Activated CD8-positive, alpha-beta T cell treated with anti-CD3 and anti-CD28 coated beads for 36 hours (primary cell): ENCODE data around the gene EMC8. TPM values are rescaled to one million over a fixed set of nuclear protein-coding genes. Genes with fewer than 3 reads are reported as not detected.
A peak's percentile ranks its signal among the peaks of the same experiment; 100 is the strongest.

Source experiments
- ATAC-seq: fragments of 200-7000 bp; cut with Tn5 transposase; one replicate; pipeline ENCODE4 v1.10.0; 2021; ENCODE audit warnings: mild to moderate bottlenecking, moderate library complexity
- CTCF ChIA-PET: fragments of 350-600 bp; sonication (Branson Sonifier 250); formaldehyde crosslinking; loops from one replicate; lab custom pipeline; 2021; ENCODE audit warnings: antibody characterized with exemption; lab: Charles Lee
- POLR2A ChIA-PET: fragments of 350-600 bp; sonication (Branson Sonifier 250); formaldehyde crosslinking; loops from one replicate; lab custom pipeline; 2021; ENCODE audit warnings: antibody characterized with exemption; lab: Charles Lee
- DNase-seq: peaks from one replicate; pipeline ENCODE4 v3.0.0-alpha.2; 2020
- H3K27ac Mint-ChIP-seq: one replicate; pipeline ENCODE4 v1.8.0; 2021; ENCODE audit warnings: mild to moderate bottlenecking, mixed read lengths
- H3K27me3 Mint-ChIP-seq: one replicate; pipeline ENCODE4 v1.8.0; 2021; ENCODE audit warnings: mixed read lengths
- H3K36me3 Mint-ChIP-seq: one replicate; pipeline ENCODE4 v1.8.0; 2021; ENCODE audit warnings: low read depth, mixed read lengths
- H3K4me1 Mint-ChIP-seq: one replicate; pipeline ENCODE4 v1.8.0; 2021; ENCODE audit warnings: low read depth, mixed read lengths
- H3K4me3 Mint-ChIP-seq: one replicate; pipeline ENCODE4 v1.8.0; 2021; ENCODE audit warnings: mild to moderate bottlenecking, moderate library complexity, mixed read lengths
- H3K9me3 Mint-ChIP-seq: one replicate; pipeline ENCODE4 v1.8.0; 2021; ENCODE audit warnings: mixed read lengths
- intact Hi-C: fragments of 100-400 bp; cut with micrococcal nuclease; formaldehyde crosslinking; loops from one replicate; pipeline ENCODE4 v1.10.0; 2022
- total RNA-seq, 2 experiments: library from RNA; stranded (reverse); gene quantifications; one replicate each; pipeline ENCODE4 v1.2.3, GENCODE V29; 2021
- TF ChIP-seq, protein P1 (sequence below): fragments of 200-600 bp; IDR thresholded peaks from one replicate; pipeline ENCODE4 v1.8.0; 2022; ENCODE audit warnings: antibody characterized with exemption, mild to moderate bottlenecking

EMC8 gene
- total RNA-seq, 2 experiments from 2014 or later: 32.4 to 38.6 TPM

DNA sequence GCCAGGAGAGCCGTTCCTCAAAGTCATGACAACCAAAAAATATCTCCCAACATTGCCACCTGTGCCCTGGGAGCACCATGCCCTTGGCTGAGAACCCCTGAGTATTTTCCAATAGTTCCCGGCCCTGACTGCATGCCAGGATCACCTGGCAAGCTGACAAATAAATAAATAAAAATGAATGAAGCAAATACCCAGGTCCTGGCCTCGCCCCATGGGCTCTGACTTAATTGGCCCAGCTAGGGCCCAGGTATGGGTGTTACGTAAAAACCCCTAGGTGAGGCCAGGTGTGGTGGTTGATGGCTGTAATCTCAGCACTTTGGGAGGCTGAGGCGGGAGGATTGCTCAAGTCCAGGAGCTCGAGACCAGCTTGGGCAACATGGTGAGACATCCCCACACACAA, 45.8 kb downstream of the EMC8 start:
- ATAC-seq: no peak

DNA sequence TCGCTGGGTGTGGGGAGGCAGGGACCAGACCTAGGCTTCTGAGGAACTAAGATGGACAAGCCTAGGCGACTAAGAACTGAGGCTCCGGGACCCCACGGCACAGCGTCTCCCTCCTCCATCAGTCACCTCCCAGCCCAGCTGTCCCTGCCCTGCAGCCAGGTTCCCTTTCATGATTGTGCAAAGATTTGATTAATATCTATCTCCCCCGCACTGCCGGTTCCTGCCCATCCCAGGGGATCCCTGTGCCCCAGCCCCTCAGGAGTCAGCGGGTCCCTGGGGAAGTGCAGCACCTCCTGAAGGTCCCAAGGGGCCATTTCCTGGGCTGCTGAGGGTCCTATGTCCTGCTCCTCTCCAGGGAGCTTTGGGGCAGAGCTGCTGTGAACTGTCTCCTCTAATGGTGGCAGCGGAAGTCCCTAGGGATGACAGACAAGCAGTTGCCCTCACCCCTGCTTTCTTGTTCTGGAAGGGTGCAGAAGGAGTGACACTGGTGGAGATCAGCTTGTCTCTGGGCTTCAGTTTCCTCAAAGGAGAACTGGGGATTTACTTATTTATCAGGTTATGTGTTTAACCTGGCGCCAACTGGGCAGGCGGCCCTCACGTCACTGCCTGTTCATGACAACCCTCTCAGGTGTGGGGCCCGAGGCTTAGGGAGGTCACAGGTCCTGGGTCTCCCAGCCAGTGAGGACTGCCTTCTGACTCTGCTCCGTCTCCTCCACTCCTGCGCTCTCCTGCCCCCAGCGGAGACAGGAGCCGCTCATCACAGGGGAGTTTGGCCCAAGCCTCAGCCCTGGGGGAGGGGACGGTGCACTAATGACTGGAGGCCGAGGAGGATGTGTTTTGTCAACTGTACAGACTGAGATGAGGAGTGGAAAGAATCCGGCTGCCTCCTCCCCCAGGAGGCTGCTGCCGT, 46.6 kb downstream of the EMC8 start:
- intact Hi-C loops: no loop called here
- H3K36me3 Mint-ChIP-seq: no peaks in the 10 kb centered on the region
- no peak overlapping the region for H3K4me3 Mint-ChIP-seq
- H3K27me3 Mint-ChIP-seq: peaks cover 29% of the 10 kb centered on the region
- ChIA-PET CTCF (interaction anchor here (1.4 kb wide), 1 partner anchor 93 kb away, joined by 4 read pairs; no protein-coding TSS in a partner anchor), POLR2A (interaction anchor here (0.6 to 1.4 kb wide), 2 partner anchors 27 to 457 kb away, joined by 3 read pairs; no protein-coding TSS in a partner anchor)
- ATAC-seq (no peak), DNase-seq (no peak)
- no peaks in the 10 kb centered on the region for H3K9me3 Mint-ChIP-seq
- TF ChIP-seq, protein P1, sequence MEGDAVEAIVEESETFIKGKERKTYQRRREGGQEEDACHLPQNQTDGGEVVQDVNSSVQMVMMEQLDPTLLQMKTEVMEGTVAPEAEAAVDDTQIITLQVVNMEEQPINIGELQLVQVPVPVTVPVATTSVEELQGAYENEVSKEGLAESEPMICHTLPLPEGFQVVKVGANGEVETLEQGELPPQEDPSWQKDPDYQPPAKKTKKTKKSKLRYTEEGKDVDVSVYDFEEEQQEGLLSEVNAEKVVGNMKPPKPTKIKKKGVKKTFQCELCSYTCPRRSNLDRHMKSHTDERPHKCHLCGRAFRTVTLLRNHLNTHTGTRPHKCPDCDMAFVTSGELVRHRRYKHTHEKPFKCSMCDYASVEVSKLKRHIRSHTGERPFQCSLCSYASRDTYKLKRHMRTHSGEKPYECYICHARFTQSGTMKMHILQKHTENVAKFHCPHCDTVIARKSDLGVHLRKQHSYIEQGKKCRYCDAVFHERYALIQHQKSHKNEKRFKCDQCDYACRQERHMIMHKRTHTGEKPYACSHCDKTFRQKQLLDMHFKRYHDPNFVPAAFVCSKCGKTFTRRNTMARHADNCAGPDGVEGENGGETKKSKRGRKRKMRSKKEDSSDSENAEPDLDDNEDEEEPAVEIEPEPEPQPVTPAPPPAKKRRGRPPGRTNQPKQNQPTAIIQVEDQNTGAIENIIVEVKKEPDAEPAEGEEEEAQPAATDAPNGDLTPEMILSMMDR: no peak
- H3K4me1 Mint-ChIP-seq: peaks cover 20% of the 10 kb centered on the region
- no peak overlapping the region for H3K27ac Mint-ChIP-seq

More for the DNA sequence above, 45.8 kb downstream of the EMC8 start:
- POLR2A ChIA-PET: interaction anchor here (1.3 kb wide), 1 partner anchor 16 kb away, joined by 3 read pairs; no protein-coding TSS in a partner anchor
- no peak overlapping the region for H3K27ac Mint-ChIP-seq
- H3K27me3 Mint-ChIP-seq: peaks cover 31% of the 10 kb centered on the region
- intact Hi-C loops: no loop called here
- DNase-seq: no peak
- H3K9me3 Mint-ChIP-seq: no peaks in the 10 kb centered on the region
- H3K4me3 Mint-ChIP-seq: no peak overlapping the region
- CTCF ChIA-PET: interaction anchor here (1.4 kb wide), 1 partner anchor 94 kb away, joined by 4 read pairs; no protein-coding TSS in a partner anchor
- TF ChIP-seq, protein P1: no peak
- peaks cover 20% of the 10 kb centered on the region for H3K4me1 Mint-ChIP-seq
- H3K36me3 Mint-ChIP-seq: no peaks in the 10 kb centered on the region

DNA sequence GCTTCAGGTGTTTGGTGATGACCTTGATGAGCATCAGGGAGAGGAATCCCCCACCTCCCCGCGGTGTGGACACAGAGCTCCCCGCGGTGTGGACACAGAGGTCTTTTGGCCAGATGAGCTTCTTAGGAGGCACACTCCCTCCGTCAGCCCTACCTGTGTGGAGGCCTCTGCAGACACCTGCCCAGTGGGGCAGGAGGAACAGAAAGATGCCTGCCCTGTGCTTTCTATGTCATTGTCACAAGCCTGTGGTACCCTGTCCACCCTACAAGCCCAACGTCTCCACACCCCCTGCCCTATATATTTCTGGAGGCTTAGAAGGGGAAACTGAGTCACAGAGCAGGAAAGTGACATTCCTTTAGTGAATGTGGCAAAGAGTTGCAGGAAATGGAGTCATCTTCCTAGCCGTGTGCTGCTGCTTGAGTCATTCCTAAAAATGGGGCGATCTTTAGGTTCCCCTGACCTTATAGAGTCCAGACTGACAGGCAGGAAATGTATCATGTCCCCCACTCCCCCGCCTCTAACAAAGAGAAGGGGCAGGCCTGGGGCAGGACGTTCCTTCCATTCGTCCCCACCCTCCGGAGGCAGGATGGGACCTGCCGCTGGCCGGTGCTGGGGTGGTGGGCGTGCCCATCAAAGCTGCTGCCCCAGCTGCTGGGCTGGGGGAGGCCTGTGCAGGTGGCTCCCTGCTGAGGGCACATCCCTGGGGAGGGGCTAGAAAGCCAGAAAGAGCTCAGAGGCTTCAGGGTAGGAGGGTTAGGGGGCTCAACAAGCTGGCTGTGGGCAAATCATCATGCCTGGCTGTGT, 47.4 kb downstream of the EMC8 start:
- Mint-ChIP-seq H3K4me1 (peaks cover 19% of the 10 kb centered on the region), H3K27me3 (peaks cover 29% of the 10 kb centered on the region), H3K9me3 (no peaks in the 10 kb centered on the region), H3K4me3 (no peak overlapping the region), H3K27ac (no peak overlapping the region), H3K36me3 (no peaks in the 10 kb centered on the region)
- CTCF ChIA-PET: interaction anchor here (1.4 kb wide), 1 partner anchor 92 kb away, joined by 4 read pairs; no protein-coding TSS in a partner anchor
- TF ChIP-seq, protein P1: no peak
- ATAC-seq (peak; percentile 25), DNase-seq (no peak)
- POLR2A ChIA-PET: interaction anchor here (1.4 kb wide), 1 partner anchor 26 kb away, joined by 3 read pairs; no protein-coding TSS in a partner anchor
- intact Hi-C loops: no loop called here

DNA sequence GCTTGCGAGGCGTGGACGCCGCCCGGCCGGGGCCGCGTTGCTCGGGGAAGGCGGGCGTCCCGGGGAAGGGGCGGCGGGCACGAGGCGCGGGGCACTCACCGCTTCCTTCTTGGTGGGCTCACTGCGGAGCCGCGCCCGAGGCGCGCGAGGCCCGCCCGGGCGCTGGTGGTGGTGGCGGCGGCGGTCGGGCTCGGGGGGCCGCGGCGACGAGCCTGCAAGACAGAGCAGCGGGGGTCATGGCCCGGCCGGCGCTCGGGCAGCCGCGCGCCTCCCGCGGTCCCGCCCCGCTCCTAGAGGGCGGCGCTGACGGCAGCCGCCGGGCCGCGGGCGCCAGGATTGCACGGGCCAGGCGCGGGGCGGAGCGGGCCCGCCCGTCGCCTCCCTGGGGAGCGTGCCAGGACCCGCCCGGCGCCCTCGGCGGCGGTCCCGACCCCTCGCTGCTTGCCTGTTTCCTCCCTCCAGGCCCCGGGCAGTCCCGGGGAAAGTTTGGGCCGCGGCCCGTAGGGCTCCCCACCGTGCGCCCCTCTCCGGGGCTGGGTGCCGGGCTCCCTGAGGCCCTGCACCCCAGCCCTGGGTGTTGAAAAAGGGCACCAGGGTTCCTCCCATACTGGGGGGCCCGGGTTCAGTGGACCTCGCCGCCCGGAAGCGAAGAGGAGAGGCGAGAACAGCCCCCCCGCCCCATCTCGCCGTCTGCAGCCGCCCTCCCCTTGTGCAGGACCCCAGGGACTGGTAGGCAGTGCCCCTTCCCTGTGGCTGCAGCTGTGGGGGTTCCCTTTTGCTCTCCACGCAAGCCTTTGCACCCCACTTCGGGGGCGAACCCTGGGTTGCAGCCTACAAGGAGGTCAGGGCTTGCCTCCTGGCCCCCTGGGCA, 48.3 kb downstream of the EMC8 start, which contains the start of gene C16orf74:
Gene C16orf74, minus strand, starts transcription at position 270 of the 871 bp plus-strand sequence. CDS start 15,879 bp downstream, outside the sequence.
- Mint-ChIP-seq H3K4me3 (peak within 1 kb of the TSS; percentile 62), H3K27me3 (peaks cover 27% of the 10 kb centered on the region), H3K36me3 (no peaks in the 10 kb centered on the region), H3K4me1 (peaks cover 18% of the 10 kb centered on the region), H3K27ac (no peak within 1 kb of the TSS), H3K9me3 (no peaks in the 10 kb centered on the region)
- ATAC-seq (peak; percentile 61), DNase-seq (no peak)
- CTCF ChIA-PET: interaction anchor here (1.5 kb wide), 2 partner anchors 34 to 35 kb away, joined by 3 to 4 read pairs; no protein-coding TSS in a partner anchor
- intact Hi-C loops: no loop called here
- POLR2A ChIA-PET: interaction anchor here (1.0 to 1.4 kb wide), 2 partner anchors 25 to 63 kb away, joined by 3 read pairs; partner anchors contain the start of gene GINS2
- TF ChIP-seq, protein P1: no peak
